Hepatocyte (in vitro differentiated cells): ENCODE results near the gene KAT5. TPM values are rescaled to one million over a fixed set of nuclear protein-coding genes. Genes with fewer than 3 reads are reported as not detected.

ENCODE experiments used
- DNase-seq: peaks from one replicate; pipeline ENCODE4 v3.0.0-alpha.2; 2016; ENCODE audit warnings: low spot score
- H2AFZ ChIP-seq: fragments of 200-600 bp; sonication (generic); 2 replicates; pipeline ENCODE4 v1.6.0; 2016; ENCODE audit warnings: antibody characterized with exemption, mild to moderate bottlenecking
- H3K27ac ChIP-seq: fragments of 200-600 bp; sonication (generic); 2 replicates; pipeline ENCODE4 v1.5.1; 2016; ENCODE audit warnings: mild to moderate bottlenecking
- H3K27me3 ChIP-seq: fragments of 200-600 bp; sonication (generic); 2 replicates; pipeline ENCODE4 v1.6.1; 2016
- H3K36me3 ChIP-seq: fragments of 200-600 bp; sonication (generic); replicated peaks from 2 replicates; pipeline ENCODE4 v1.5.1; 2016; ENCODE audit warnings: low read depth; ENCODE audit not compliant: insufficient read depth
- H3K4me1 ChIP-seq: fragments of 200-600 bp; sonication (generic); 2 replicates; pipeline ENCODE4 v1.5.1; 2016; ENCODE audit warnings: mild to moderate bottlenecking, moderate library complexity; ENCODE audit not compliant: insufficient read depth
- H3K4me2 ChIP-seq: fragments of 200-600 bp; sonication (generic); 2 replicates; pipeline ENCODE4 v1.6.0; 2016
- H3K4me3 ChIP-seq: fragments of 200-600 bp; sonication (generic); 2 replicates; pipeline ENCODE4 v1.5.1; 2016; ENCODE audit warnings: mild to moderate bottlenecking
- H3K79me2 ChIP-seq: fragments of 200-600 bp; sonication (generic); 2 replicates; pipeline ENCODE4 v1.6.0; 2017; ENCODE audit warnings: mild to moderate bottlenecking
- H3K9me2 ChIP-seq: fragments of 200-600 bp; sonication (generic); replicated peaks from 2 replicates; pipeline ENCODE4 v1.6.0; 2017; ENCODE audit warnings: mild to moderate bottlenecking; ENCODE audit not compliant: insufficient read depth
- H3K9me3 ChIP-seq: fragments of 200-600 bp; sonication (generic); 2 replicates; pipeline ENCODE4 v1.5.1; 2016; ENCODE audit warnings: low read depth, mild to moderate bottlenecking
- H4K20me1 ChIP-seq: fragments of 200-600 bp; sonication (generic); 2 replicates; pipeline ENCODE4 v1.6.0; 2016; ENCODE audit warnings: mild to moderate bottlenecking; ENCODE audit not compliant: insufficient read depth, poor library complexity, severe bottlenecking
- CTCF ChIP-seq: fragments of 200-600 bp; sonication (generic); IDR thresholded peaks from 2 replicates; pipeline ENCODE4 v1.5.1; 2016; ENCODE audit warnings: antibody characterized with exemption, mild to moderate bottlenecking; ENCODE audit not compliant: poor library complexity
- EZH2 ChIP-seq: fragments of 200-600 bp; sonication (generic); IDR thresholded peaks from 2 replicates; pipeline ENCODE4 v1.6.1; 2016; ENCODE audit warnings: antibody characterized with exemption, mild to moderate bottlenecking, borderline replicate concordance
- EZH2phosphoT487 ChIP-seq: fragments of 200-600 bp; sonication (generic); IDR thresholded peaks from one replicate; pipeline ENCODE4 v1.6.1; 2018; ENCODE audit warnings: antibody characterized with exemption, mild to moderate bottlenecking, low read depth, moderate library complexity; ENCODE audit not compliant: unreplicated experiment, severe bottlenecking
- WGBS: methylation state at CpG from one replicate; pipeline ENCODE4 v1.1.6; 2016; ENCODE audit warnings: low lambda C conversion rate; ENCODE audit errors: missing lambda C conversion rate; 5-methylcytosine and 5-hydroxymethylcytosine counted together
- polyA plus RNA-seq: library from polyadenylated mRNA; unstranded; fragments of >200 nt; fragmentation: Nextera tagmentation; extraction: Ambion mirVana; gene quantifications from 2 replicates; pipeline ENCODE4 v1.2.1, GENCODE V29; 2016
- total RNA-seq: library from RNA; depleted of rRNA; stranded (reverse); fragments of >200 nt; gene quantifications from 2 replicates; pipeline ENCODE4 v1.2.3, GENCODE V29; 2014

KAT5 gene
- total and polyA plus RNA-seq, 2 experiments from 2014 or later, result 41.7 to 53.1 TPM

GRCh38 chr11:65736810-65737209, 24.8 kb downstream of the KAT5 start:
- TF ChIP-seq CTCF (no peak), EZH2phosphoT487 (no peak), EZH2 (no peak)
- no peak overlapping the region for H2AFZ ChIP-seq

GRCh38 chr11:65739022-65739421, 27.0 kb downstream of the KAT5 start:
- Histone ChIP-seq H3K27me3 (no peaks in the 10 kb centered on the region), H4K20me1 (no peaks in the 10 kb centered on the region), H3K9me2 (no peaks in the 10 kb centered on the region), H3K9me3 (no peaks in the 10 kb centered on the region), H3K4me3 (no peak overlapping the region), H3K4me1 (no peaks in the 10 kb centered on the region), H2AFZ (no peak overlapping the region), H3K4me2 (no peak overlapping the region), H3K79me2 (no peaks in the 10 kb centered on the region), H3K27ac (no peak overlapping the region), H3K36me3 (no peaks in the 10 kb centered on the region)
- DNase-seq, result no peak
- TF ChIP-seq CTCF (no peak), EZH2 (no peak), EZH2phosphoT487 (no peak)
- 89% methylated on average over 2 of the region's 2 CpGs for WGBS

More at GRCh38 chr11:65736810-65737209, 24.8 kb downstream of the KAT5 start:
- Histone ChIP-seq H3K4me2 (no peak overlapping the region), H3K27me3 (no peaks in the 10 kb centered on the region), H3K9me2 (no peaks in the 10 kb centered on the region), H3K9me3 (no peaks in the 10 kb centered on the region), H3K79me2 (no peaks in the 10 kb centered on the region), H4K20me1 (no peaks in the 10 kb centered on the region), H3K36me3 (no peaks in the 10 kb centered on the region), H3K4me3 (no peak overlapping the region), H3K27ac (no peak overlapping the region), H3K4me1 (no peaks in the 10 kb centered on the region)
- DNase-seq, result no peak

- TF ChIP-seq EZH2phosphoT487 (no peak), CTCF (no peak), EZH2 (no peak)
- no peak overlapping the region for H3K27ac ChIP-seq
- 89% methylated on average over 8 of the region's 8 CpGs for WGBS
- no peaks in the 10 kb centered on the region for H3K27me3 ChIP-seq
- no peaks in the 10 kb centered on the region for H3K36me3 ChIP-seq
- H3K9me2 ChIP-seq, result no peaks in the 10 kb centered on the region
- no peak for DNase-seq
- H3K4me3 ChIP-seq, result no peak overlapping the region
- no peak overlapping the region for H2AFZ ChIP-seq
- no peak overlapping the region for H3K4me2 ChIP-seq
- H3K79me2 ChIP-seq, result no peaks in the 10 kb centered on the region
- no peaks in the 10 kb centered on the region for H3K9me3 ChIP-seq
- no peaks in the 10 kb centered on the region for H3K4me1 ChIP-seq
- no peaks in the 10 kb centered on the region for H4K20me1 ChIP-seq
These were observed 29.1 kb downstream of the KAT5 start for GRCh38 chr11:65741185-65741584.

- 81% methylated on average over 1 of the region's 1 CpG for WGBS
- no peak for DNase-seq
- Histone ChIP-seq H3K27ac (no peak overlapping the region), H3K9me2 (no peaks in the 10 kb centered on the region), H3K4me2 (no peak overlapping the region), H3K36me3 (no peaks in the 10 kb centered on the region), H3K79me2 (no peaks in the 10 kb centered on the region), H3K27me3 (no peaks in the 10 kb centered on the region), H2AFZ (no peak overlapping the region), H4K20me1 (no peaks in the 10 kb centered on the region), H3K9me3 (no peaks in the 10 kb centered on the region), H3K4me3 (no peak overlapping the region), H3K4me1 (no peaks in the 10 kb centered on the region)
- no peak for TF ChIP-seq EZH2phosphoT487
- TF ChIP-seq EZH2, result no peak
- TF ChIP-seq CTCF, result no peak
These were observed 30.3 kb downstream of the KAT5 start for GRCh38 chr11:65742353-65742752.
